GM18870 (cell line): ENCODE measurements around the gene MEX3D.

Experiments
- ATAC-seq: cut with Tn5 transposase; IDR thresholded peaks from one replicate; pipeline ENCODE4 v1.9.1; 2021; ENCODE audit warnings: moderate library complexity; ENCODE audit not compliant: unreplicated experiment

Gene MEX3D

GRCh38 chr19:1505991-1506881, 61.9 kb downstream of the MEX3D start:
- ATAC-seq = no peak

GRCh38 chr19:1505012-1505411, 63.1 kb downstream of the MEX3D start:
- no peak for ATAC-seq
